EH (cell line): ENCODE measurements around the gene DIAPH3.
A peak's percentile ranks its signal among the peaks of the same experiment; 100 is the strongest.

Experiments used
- DNase-seq: peaks from one replicate; pipeline ENCODE4 v3.0.0-alpha.2; 2015; ENCODE audit warnings: low read depth

Gene DIAPH3

DNA sequence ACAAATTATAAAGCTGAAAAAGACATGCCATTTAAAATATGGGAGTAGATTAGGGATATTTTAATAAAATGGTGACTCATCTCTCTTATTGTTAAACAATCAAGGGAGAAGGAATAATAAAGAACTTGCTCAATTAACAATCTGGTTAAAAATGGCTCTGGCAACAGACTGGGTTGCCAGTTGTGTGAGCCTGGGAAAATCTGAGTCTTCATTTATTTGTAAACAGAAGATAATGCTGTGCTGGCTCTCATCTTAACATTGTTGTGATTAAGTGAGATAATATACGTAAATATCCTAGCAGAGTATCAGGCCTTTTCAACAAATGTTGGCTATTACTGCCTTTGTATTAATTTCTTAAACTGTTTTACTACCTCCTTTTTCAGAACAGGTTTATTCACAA is 453.3 kb downstream of the DIAPH3 start:
- no peak for DNase-seq

DNA sequence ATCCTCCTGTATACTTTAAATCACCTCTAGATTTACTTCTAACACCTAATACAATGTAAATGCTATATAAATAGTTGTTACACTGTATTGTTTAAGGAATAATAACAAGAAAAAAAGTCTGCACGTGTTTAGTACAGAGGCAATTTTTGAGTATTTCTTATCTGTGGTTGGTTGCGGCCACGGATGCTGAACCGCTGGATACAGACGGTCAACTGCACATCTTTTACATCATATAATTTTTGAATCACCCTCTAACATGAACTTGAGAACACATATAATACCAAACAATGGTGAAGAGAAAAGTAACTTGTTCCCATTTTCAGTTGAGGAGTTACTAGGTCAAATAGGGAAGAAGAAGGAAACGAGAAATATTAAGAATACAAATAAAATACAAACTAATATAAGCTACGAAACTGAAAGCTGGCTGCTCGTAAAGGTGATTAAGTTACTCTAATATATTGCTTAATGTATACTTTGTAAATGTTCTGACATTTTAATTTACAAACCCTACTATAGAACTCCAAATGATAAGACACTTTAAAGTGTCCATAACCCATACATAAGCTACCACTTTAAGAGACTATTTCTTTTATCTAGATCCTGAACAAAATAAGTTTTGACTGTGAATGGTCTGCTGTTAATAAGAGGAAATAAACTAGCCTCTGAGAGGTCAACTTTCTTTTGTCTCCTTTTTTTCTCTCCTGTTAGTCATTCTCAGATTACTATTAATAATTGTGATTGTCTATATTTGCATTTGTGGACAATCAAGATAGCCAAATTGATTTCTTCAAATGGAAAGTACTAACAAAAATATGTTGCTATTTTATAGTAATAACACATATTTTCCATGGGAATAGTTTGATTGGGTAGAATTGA is 457.4 kb downstream of the DIAPH3 start:
- no peak for DNase-seq

DNA sequence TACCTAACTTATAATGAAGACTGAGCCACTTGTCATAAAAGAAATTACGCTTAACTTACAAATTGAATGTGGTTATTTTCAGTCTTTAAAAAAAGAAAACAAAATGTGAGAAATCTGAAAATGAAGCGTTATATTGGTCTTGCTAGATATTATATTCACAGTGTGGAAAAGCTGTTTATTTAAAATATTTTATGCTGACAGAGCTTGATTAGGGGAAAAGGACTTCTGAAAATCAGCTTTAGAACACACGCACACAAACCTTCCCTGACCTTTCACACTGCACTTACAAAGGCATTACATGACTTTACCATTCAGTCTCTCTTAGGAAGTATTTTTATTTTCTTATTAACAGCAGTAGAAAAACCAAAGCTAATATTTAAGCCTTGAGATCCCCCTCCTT is 461.5 kb downstream of the DIAPH3 start:
- no peak for DNase-seq

DNA sequence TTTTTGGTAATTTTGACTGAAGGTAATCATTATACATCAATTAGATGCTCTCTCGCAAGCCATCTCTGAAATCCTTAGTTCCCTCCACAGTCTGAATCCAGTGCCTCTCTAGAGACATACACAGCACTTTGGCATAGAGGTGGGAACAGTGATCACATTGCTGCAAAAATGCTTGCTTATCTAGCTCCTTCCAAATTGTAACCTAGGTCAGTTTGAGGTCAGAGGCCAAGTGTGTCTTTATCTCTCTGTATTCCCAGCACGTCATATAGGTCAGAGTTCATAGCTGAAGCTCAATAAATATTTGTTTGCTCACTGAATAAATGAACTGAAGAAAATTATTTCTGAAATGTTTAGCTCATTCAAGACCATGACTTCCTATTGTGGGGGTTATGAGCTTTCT is 462.5 kb downstream of the DIAPH3 start:
- DNase-seq: no peak

DNA sequence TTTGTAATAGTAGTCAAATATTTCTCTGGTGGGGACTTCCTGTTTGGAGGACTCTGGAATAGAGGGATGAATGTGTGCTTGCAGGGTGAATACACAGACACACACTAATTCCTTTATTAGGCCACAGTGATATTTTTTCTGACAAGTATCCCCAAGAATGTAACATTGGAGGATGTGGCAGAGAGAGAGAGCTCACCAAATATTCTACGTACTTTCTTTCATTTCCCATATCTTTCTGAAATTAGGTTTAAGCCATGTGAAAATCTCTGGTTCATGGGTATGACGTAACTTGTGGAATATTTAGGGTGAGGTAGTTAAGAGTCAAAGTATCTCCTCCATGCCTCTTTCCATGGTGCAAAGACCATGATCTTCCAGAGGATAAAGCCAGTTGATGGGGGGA is 463.4 kb downstream of the DIAPH3 start:
- peak; percentile 87 for DNase-seq

DNA sequence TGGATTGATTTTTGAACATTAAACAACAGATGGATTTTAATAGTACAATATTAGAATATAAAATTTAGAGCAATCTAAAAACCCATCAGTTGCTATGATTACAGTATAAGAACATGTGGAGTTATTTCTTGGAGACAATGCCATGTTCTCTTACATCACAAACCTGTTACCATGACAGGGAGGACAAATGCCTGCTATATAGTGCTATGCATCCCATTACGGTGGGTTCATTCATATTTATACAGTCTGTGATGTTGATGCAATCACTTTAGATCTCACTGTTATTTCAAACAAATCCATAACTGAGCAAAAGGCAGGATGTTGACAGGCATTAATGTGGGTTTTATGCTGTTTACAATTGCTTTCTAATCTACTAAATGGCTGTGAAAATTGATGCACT is 467.5 kb downstream of the DIAPH3 start:
- no peak for DNase-seq

DNA sequence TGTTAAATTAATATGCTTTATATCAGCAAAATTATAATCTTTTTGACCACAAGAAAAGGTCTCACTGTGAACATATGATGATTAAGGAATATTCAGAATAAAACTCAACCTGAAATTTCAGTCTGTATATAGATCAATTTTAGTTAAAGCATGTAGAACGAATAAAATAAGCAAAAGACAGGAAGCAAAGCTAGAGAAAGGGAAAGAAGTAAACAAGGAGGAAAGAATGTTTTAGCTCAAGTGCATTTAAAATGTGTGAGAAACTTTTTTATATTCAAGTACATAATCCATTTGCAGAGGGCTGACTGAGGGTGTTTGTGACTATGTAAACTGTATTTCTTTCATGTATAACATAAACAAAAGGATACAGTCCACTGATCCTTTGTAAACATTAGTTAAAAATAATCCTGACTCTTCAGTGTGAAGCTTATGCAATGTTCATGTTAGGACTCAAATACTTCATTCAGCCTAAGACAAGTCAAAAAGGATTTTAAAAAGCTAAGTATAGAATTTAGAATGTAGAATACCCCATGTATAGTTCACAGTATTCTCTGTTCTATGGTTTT is 472.1 kb downstream of the DIAPH3 start:
- DNase-seq: peak; percentile 28

DNA sequence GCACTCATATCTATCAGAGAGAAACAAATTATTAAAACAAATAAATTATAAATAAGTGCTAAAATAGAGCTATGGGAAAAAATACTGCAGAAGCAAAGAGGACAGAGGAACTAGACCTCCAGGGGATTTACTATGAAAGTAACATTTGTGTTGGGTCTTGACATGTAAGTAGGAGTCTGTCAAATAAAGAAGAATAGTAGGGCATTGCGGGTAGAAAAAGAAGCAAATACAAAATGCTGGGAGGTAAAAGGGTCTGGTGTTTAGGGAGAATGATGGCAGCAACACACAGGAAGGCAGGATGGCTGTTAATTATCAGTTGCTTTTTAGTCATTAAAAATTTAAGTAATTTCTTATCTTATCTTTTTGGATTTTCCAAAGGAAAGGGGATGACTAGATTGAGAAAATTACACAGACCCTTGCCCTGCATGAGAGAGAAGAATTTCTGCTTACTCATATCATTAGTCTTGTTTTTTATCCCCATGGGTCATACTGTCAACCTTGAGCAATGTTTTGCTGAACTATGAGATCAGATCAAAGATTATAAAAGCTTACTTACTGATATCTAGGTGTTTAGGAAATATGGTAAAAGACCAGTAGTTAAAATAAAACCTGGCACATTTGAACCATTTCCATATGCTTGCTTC is 472.7 kb downstream of the DIAPH3 start:
- peak; percentile 40 for DNase-seq

DNA sequence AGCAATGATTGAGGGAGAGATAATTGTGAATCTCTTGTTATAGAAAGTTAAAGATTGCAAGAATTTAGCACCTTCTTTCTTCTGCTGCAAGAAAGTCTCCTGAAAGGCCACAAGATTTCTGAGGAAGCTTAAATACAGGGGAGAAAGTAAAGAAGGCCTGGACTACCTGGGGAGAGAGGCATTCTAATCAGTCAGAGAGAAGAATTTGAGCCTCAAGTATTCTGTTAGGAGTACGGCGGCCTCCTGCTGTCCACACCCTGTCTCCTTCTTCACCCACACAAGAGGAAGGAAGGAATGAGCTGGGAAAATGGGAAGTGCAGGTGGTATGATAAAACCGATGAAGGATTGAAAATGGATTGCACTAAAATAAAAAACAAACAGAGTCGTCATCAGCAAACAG is 474.7 kb downstream of the DIAPH3 start:
- no peak for DNase-seq

DNA sequence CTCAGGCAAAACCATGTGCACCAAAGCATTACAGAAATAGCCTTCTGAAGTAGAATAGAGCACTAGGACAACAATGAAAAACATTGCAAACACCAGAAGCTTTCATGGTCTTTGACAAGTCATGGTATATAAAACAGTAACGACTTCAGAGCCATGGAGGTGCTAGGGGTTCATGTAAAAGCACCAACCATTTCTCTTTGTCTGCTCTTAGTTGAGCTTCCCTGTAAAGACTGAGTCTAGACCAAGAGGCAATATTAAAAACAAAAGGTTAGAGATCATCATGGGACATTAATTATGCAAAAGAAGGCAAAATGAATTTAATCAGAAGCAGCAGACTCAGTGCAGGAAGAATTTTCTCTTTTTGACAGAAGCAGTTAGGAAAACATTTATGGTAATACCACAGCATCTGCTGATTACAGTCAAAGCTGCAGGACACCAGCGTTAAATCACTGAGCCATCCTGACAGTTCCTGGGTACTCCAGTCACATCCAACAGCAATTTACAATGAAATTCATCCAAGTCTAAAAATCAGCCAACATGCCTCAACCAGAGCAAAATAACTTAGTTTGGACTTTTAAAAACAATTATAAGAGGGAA is 476.8 kb downstream of the DIAPH3 start:
- peak; percentile 23 for DNase-seq

DNA sequence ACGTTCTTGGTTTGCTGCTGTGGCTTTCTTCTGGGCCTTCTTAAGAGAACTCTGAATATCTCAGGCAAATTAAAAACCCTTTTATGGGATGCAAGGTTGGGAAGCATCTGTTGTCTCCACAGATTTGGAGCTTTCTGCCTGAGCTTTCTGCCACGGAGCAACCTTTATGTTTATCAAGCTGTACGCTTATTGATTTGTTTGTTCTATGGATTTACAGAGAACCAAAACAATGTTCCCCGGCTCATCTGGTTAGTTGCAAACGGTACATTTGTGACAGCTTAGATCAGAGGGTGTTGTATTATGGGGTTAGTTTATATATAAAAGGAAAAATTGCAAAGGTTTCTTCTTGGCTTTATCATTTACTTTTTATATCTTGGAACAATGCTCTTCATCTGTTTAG is 479.6 kb downstream of the DIAPH3 start:
- no peak for DNase-seq

DNA sequence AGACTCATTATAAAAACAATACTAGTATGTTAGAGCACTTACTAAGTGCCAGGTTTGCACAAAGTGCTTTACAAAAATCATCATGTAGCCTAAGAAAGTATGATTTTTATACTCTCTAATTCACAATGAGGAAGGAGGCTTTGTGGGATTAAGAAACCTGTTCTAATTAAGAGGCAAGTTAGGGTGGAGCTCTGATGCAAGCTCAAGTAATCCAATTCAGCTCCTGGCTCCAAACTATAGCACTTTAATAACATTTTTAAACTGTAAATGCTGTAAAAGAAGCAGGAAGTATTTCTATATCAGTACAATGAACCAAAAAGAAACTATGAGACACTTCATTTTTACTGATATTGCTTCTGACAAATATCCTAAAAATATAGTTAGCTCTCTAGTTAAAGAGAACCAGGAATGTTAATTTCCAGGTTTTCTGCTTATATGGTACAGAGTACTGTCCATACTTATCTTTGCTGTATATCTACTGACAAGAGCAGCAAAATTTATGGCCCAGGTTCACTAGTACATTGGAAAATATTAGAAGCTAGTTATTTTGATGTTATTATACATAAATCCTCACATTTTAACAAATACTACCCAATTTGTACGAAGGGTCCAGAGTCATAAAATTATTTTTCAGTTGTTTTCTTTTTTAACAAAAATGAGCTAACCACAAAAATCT is 482.0 kb downstream of the DIAPH3 start:
- DNase-seq: peak; percentile 9

DNA sequence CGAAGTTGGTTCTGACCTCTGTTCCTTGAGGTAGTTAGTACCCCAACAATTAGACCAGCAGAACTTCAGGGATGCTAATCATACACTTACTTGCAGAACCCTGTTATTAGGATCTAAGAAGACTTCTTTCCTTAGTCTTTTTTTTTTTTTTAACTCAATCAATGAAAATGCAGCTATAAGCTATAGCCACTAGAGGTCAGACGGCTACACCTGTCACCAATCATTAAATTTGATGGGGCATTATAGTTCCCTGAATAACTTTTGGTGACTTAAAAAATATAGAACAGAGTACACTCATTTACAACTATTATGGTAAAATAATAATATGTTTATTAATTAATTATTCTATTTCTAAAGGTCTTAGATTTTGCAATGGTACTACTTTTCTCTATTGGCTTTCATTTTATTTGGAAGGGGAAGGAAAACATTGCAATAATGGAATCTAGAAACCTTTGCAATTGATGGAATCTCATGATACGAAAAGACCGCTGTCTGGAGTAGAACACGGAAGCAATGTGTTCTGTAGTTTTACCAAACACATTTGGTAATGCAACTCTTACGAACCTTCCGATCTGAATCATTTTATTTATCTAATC is 483.2 kb downstream of the DIAPH3 start:
- peak; percentile 51 for DNase-seq

DNA sequence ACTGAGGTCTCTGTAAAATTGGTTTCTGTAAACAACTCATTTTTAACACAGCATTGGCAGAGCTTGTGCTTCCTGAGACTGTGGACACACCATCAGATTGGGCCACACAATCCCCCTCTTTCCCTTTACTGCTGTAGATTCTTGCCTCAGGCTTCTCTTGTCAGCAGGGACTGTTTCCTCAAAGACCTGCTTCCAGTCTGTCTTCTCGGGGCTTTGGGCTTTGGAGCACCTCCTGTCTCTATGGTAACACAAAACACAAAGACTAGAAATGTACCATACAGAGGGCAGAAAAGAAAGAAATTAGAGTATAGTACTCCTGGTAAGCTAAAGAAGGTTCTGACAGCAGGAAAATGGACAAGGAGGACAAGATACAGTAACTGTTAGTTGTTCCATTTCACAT is 484.5 kb downstream of the DIAPH3 start:
- no peak for DNase-seq

DNA sequence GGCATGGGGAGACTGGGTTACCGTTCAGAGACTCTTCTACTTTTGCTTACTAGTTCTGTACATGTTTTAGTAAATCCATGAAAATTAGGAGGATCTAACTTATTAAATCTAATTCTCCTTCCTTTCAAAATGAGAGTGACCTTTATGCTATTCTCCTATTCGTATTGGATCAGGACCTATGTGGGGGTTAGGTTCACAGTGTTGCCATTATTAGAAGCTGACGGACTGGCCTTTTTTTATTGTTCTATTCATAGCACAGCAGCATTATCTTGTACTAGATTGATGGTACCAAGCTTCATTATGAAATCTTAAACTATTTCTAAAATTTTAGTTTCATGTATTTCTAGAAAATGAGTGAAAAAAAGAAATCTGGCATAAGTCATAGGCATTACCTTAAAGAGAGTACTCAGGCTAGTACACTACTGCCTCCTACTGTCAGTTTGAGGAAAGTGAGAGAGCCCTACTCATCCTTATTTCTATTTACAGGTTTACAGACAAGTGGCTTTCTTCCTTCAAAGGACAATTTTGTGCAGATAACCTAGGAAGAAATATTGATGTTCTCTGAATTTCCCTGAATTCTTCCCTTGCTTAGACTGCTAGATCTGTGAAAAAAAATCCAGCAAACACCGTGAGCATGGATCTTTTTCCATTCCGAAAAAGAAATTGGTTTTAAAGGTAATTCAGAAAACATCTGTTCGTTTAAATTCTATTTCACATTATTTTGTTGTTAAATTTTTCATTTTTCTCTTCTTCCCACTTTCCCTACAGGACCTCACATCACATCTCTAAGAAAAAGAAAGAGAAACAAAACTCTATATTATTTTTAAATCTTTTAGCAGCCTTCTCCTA is 485.5 kb downstream of the DIAPH3 start:
- DNase-seq: peak; percentile 70

DNA sequence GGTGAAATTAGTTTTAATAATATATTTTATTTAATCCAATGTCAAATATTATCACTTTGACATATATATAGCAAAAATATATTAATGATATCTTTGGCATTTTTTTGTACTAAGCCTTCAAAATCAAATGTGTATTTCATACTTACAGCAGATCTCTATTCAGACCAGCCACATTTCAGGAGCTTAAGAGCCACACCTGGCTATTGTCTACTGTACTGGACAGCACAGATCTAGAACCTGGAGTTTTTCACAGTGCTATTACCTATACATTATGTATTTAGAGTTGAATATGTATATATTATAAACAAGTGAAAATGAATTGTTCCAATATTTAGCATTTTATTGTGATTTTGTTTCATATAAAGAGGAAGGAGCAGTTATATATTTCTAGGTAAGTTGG is 486.3 kb downstream of the DIAPH3 start:
- DNase-seq: no peak

DNA sequence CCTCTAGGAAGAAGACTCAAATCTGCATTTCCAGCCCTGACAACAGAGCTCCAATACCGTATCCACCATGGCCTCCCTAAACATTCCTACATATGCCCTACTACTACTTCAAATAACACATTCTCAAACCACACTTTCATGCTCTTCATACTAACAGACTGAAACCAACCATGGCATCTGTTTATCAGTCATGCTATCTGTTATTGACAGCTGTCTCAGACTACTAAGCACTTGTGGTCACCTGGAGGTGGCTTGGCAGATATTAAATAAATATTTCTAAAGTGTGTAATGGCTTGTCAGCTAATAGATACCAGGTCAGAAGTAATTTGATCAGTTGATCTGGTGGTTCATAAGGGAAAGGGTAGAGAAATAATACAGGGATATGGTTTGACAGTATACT is 489.1 kb downstream of the DIAPH3 start:
- no peak for DNase-seq

DNA sequence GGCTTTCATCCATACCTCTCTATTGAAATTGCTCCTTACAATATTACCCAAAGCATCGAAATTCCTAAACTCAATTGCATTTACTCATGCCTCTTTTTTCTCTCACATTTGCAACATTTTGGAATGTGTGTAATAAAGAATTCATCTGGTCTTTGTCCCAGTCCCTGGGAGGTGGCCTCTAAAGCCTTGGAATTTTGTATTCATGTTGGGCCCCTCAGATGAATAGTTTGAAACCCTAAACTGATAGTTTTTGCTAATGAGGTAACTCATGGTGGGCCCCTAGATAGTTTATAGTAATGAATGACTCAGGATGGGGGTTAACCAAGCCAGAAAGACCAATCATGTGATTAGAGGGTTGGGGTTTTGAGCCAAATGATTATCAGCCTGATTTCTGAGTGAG is 490.4 kb downstream of the DIAPH3 start:
- DNase-seq: peak; percentile 44

DNA sequence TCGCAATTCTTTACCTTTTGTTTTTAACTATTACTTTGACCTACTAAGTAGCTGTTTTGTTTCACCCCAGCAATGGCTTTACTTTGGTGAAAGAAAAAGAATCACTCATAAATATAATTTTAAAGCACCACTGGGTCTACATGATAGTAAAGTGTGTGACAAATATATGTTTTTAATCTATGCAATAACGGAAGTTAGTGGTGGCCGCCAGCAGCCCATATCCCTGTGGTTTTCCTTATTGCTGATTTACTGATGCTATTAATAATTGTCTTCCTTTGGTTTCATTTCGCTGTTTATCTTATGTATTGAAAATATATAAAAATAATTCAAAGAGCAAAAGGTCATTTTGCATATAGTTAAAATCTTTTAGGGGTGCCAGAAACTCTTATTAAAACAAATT is 491.3 kb downstream of the DIAPH3 start:
- DNase-seq: no peak

DNA sequence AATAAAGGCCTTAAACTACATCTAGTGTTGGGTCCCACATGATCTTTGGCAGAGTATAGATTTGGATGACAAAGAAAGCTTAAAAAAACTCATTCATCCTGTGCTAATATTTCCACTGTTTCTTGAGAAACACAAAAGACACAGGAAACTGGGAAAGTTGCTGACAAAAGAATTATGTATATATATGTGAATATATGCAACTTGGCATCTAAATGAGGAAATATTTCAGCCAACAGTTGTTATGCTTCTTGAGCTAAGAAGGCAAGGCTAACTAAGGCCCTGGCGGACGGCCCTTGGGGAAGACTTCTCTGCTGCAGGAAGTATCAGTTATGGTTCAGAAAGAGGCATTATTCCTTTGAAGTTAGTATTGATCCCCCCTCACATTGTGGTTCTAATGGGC is 491.8 kb downstream of the DIAPH3 start:
- no peak for DNase-seq

DNA sequence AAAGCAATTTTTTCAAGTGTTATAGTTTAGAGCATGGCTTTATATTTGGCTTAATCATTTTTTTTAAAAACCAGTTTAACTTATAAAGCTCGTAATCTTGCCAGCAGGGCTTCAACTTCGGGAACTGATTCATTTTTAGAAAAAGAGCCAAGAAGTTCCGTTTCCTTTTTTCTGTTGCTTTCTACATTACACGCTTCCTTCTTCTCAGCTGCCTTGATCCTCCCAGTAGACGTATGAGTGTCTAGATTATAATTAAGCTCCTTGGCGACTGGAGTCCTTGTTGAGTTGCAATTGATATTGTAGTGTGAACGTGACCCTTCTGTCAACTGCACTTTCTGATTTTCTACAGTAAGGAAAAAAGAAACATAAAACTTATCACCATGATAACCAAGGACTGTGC is 497.2 kb downstream of the DIAPH3 start:
- DNase-seq: no peak
